K562 (cell line): Measurements from ENCODE around the gene SHC1. TPM values are rescaled to one million over a fixed set of nuclear protein-coding genes. Genes with fewer than 3 reads are reported as not detected.

Source experiments
- CBX1 ChIP-seq: sonication (generic); IDR thresholded peaks from 2 replicates; pipeline ENCODE4 v1.6.1; 2016; ENCODE audit warnings: antibody characterized with exemption, low read depth, mild to moderate bottlenecking
- CBX2 ChIP-seq: fragments of 200-600 bp; sonication (generic); IDR thresholded peaks from one replicate; pipeline ENCODE4 v1.6.1; 2012; ENCODE audit warnings: mild to moderate bottlenecking, low read length, inconsistent platforms; ENCODE audit not compliant: insufficient read depth, poor library complexity, severe bottlenecking
- CC2D1A ChIP-seq: fragments of 450-650 bp; IDR thresholded peaks from 2 replicates; pipeline ENCODE4 v1.6.1; 2017; ENCODE audit warnings: mild to moderate bottlenecking
- DMBX1 ChIP-seq: fragments of 250-450 bp; sonication (Bioruptor Pico); IDR thresholded peaks from 2 replicates; pipeline ENCODE4 v1.8.0; 2022; ENCODE audit warnings: inconsistent platforms, mild to moderate bottlenecking, moderate library complexity, borderline replicate concordance
- DPF2 ChIP-seq: fragments of 450-650 bp; IDR thresholded peaks from 2 replicates; pipeline ENCODE4 v1.6.1; 2016
- ELF4 ChIP-seq: fragments of 450-650 bp; formaldehyde crosslinking; IDR thresholded peaks from 2 replicates; pipeline ENCODE4 v1.4.0; 2022; ENCODE audit warnings: missing genetic modification characterization
- ETS2 ChIP-seq: IDR thresholded peaks from 2 replicates; pipeline ENCODE4 v1.6.1; 2016; ENCODE audit warnings: borderline replicate concordance, missing genetic modification characterization, mild to moderate bottlenecking, moderate library complexity, missing compliant biosample characterization; ENCODE audit not compliant: poor library complexity, severe bottlenecking
- EZH2 ChIP-seq: IDR thresholded peaks from 2 replicates; pipeline ENCODE4 v1.6.1; 2012; ENCODE audit warnings: low read depth, mild to moderate bottlenecking, inconsistent platforms, low read length, borderline replicate concordance
- FOXA3 ChIP-seq, 2 experiments: fragments of 450-650 bp in 1 of 2; sonication (generic) in 1 of 2; formaldehyde crosslinking; IDR thresholded peaks in 1 of 2; conservative IDR thresholded peaks in 1 of 2; 2 replicates each; pipeline versions ENCODE4 v1.4.0 to v1.8.0; 2020 to 2022; ENCODE audit warnings: mild to moderate bottlenecking in 2 of 2, missing genetic modification reagents in 1 of 2
- HSF4 ChIP-seq: fragments of 250-450 bp; sonication (Bioruptor Pico); IDR thresholded peaks from 2 replicates; pipeline ENCODE4 v2.1.2; 2022; ENCODE audit warnings: mild to moderate bottlenecking, moderate library complexity, borderline replicate concordance
- MYC ChIP-seq, 2 experiments: fragments of 250-450 bp in 1 of 2; sonication (Bioruptor Pico) in 1 of 2; IDR thresholded peaks; 2 replicates each; pipeline versions ENCODE4 v1.5.1 to v1.6.1; 2012 to 2021; ENCODE audit warnings: low read depth in 2 of 2, borderline replicate concordance in 1 of 2, improper control_type of control experiment in 1 of 2, low read length in 1 of 2, mild to moderate bottlenecking in 1 of 2, moderate library complexity in 1 of 2
- POLR3G ChIP-seq: IDR thresholded peaks from 2 replicates; pipeline ENCODE4 v1.6.1; 2011; ENCODE audit not compliant: insufficient read length, insufficient replicate concordance; ENCODE audit errors: extremely low read depth
- PTTG1 ChIP-seq: fragments of 450-650 bp; IDR thresholded peaks from 2 replicates; pipeline ENCODE4 v1.6.1; 2016; ENCODE audit warnings: low read depth, mild to moderate bottlenecking, missing genetic modification characterization, missing compliant biosample characterization
- TCF7L2 ChIP-seq: fragments of 150-350 bp; IDR thresholded peaks from 2 replicates; pipeline ENCODE4 v1.6.1; 2016; ENCODE audit warnings: low read depth, mild to moderate bottlenecking, low read length, moderate library complexity
- ZBED1 ChIP-seq: IDR thresholded peaks from 2 replicates; pipeline ENCODE4 v1.6.1; 2014
- ZBTB8A ChIP-seq: fragments of 450-650 bp; IDR thresholded peaks from 2 replicates; pipeline ENCODE4 v1.6.1; 2018; ENCODE audit warnings: mild to moderate bottlenecking, moderate library complexity; ENCODE audit not compliant: partially characterized antibody
- polyA plus RNA-seq, 8 experiments: library from polyadenylated mRNA; depleted of rRNA in 4 of 8; stranded (reverse) in 5 of 8; unstranded in 3 of 8; fragments of >200 nt; fragmentation: Nextera tagmentation in 2 of 8; fragmentation: Illumina TruSeq in 1 of 8; extraction: Ambion mirVana in 2 of 8; extraction: Trizol in 1 of 8; gene quantifications; 2 replicates each; pipeline versions ENCODE4 v1.2.1 to v1.2.3, GENCODE V29; 2011 to 2014; ENCODE audit warnings: inconsistent platforms in 1 of 8, missing spikeins in 1 of 8
- total RNA-seq, 7 experiments: library from RNA; depleted of rRNA in 6 of 7; stranded (reverse); fragments of >200 nt in 6 of 7; fragmentation: Illumina TruSeq in 2 of 7; extraction: Trizol in 2 of 7; gene quantifications; 2 replicates each; pipeline versions ENCODE4 v1.2.1 to v1.2.3, GENCODE V29; 2011 to 2021; ENCODE audit warnings: low replicate concordance in 1 of 7
- TF ChIP-seq, protein P1 (sequence below): IDR thresholded peaks from 2 replicates; pipeline ENCODE4 v1.6.1; 2011; ENCODE audit not compliant: insufficient read length; ENCODE audit errors: extremely low read depth
- TF ChIP-seq, protein P2 (sequence below): fragments of 250-450 bp; sonication (Bioruptor Pico); IDR thresholded peaks from 2 replicates; pipeline ENCODE4 v1.8.0; 2022; ENCODE audit warnings: moderate library complexity, mild to moderate bottlenecking, inconsistent platforms
- TF ChIP-seq, protein P3 (sequence below): fragments of 250-450 bp; sonication (Bioruptor Pico); IDR thresholded peaks from 2 replicates; pipeline ENCODE4 v1.4.0; 2020; ENCODE audit warnings: mild to moderate bottlenecking, moderate library complexity, borderline replicate concordance
- TF ChIP-seq, protein P4 (sequence below): fragments of 450-650 bp; IDR thresholded peaks from 2 replicates; pipeline ENCODE4 v1.6.1; 2014; ENCODE audit warnings: low read depth, mild to moderate bottlenecking, moderate library complexity, borderline replicate concordance
- TF ChIP-seq, protein P5 (sequence below): fragments of 450-650 bp; formaldehyde crosslinking; IDR thresholded peaks from 2 replicates; pipeline ENCODE4 v1.4.0; 2020; ENCODE audit warnings: mild to moderate bottlenecking, moderate library complexity

Gene SHC1
- total and polyA plus RNA-seq, 9 of the 15 experiments (the other 6 are each of a cell fraction or from before 2014, with no cell fraction given): 4.1 to 113 (median 51.9) TPM

DNA sequence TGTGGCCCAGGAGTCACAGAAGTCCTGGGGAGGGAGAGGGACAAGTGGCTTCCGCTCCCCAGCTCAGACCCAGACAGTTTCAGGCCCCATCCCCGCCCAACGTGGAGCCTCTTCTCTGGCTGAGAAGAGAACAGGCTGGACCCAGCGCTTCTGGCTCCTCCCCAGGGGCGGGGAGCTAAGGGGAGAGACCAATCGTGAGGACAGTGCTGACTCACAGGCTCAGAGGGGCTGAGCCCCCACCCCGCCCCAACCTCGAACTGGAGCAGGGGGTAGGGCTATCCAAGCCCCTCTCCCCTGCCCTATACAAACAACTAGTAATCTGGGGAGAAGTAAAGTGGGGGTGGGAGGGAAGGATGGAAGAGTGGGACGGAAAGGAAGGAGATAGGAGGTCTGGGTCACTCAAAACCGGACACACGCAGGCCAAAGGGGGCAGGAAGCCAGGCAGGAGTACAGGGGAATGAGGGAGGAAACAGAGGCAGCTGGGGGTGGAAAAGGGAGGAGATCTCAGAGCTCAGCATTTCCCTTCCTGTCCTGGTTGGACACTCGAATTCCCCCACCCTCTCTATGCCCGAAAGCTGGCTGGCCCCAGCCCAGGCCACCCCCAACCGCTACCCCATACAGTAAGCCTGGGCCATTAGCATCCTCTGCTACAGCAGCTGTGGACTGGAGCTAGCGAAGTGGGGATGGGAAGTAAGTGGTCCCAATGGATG is at the start of gene SHC1 (continued):
- TF ChIP-seq, protein P1, sequence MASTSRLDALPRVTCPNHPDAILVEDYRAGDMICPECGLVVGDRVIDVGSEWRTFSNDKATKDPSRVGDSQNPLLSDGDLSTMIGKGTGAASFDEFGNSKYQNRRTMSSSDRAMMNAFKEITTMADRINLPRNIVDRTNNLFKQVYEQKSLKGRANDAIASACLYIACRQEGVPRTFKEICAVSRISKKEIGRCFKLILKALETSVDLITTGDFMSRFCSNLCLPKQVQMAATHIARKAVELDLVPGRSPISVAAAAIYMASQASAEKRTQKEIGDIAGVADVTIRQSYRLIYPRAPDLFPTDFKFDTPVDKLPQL: peak; percentile 31
- TF ChIP-seq, protein P2, sequence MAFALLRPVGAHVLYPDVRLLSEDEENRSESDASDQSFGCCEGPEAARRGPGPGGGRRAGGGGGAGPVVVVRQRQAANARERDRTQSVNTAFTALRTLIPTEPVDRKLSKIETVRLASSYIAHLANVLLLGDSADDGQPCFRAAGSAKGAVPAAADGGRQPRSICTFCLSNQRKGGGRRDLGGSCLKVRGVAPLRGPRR (CRISPR knock-in tag): no peak
- no peak for TF ChIP-seq TCF7L2
- TF ChIP-seq ETS2 (tag): no peak
- TF ChIP-seq PTTG1 (tag): no peak
- TF ChIP-seq, protein P3, sequence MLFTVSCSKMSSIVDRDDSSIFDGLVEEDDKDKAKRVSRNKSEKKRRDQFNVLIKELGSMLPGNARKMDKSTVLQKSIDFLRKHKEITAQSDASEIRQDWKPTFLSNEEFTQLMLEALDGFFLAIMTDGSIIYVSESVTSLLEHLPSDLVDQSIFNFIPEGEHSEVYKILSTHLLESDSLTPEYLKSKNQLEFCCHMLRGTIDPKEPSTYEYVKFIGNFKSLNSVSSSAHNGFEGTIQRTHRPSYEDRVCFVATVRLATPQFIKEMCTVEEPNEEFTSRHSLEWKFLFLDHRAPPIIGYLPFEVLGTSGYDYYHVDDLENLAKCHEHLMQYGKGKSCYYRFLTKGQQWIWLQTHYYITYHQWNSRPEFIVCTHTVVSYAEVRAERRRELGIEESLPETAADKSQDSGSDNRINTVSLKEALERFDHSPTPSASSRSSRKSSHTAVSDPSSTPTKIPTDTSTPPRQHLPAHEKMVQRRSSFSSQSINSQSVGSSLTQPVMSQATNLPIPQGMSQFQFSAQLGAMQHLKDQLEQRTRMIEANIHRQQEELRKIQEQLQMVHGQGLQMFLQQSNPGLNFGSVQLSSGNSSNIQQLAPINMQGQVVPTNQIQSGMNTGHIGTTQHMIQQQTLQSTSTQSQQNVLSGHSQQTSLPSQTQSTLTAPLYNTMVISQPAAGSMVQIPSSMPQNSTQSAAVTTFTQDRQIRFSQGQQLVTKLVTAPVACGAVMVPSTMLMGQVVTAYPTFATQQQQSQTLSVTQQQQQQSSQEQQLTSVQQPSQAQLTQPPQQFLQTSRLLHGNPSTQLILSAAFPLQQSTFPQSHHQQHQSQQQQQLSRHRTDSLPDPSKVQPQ (CRISPR knock-in tag): no peak
- TF ChIP-seq, protein P4, sequence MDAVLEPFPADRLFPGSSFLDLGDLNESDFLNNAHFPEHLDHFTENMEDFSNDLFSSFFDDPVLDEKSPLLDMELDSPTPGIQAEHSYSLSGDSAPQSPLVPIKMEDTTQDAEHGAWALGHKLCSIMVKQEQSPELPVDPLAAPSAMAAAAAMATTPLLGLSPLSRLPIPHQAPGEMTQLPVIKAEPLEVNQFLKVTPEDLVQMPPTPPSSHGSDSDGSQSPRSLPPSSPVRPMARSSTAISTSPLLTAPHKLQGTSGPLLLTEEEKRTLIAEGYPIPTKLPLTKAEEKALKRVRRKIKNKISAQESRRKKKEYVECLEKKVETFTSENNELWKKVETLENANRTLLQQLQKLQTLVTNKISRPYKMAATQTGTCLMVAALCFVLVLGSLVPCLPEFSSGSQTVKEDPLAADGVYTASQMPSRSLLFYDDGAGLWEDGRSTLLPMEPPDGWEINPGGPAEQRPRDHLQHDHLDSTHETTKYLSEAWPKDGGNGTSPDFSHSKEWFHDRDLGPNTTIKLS: no peak
- TF ChIP-seq MYC (IDR thresholded peaks at IDR 0.05; ENCODE audit: low read depth, low read length): peak; percentile 63; the same call in 1 of the 2 replicates
- TF ChIP-seq MYC (CRISPR knock-in tag; IDR thresholded peaks at IDR 0.05; ENCODE audit: borderline replicate concordance, low read depth): no peak
- TF ChIP-seq CBX1: no peak; the same call in 1 of the 2 replicates
- TF ChIP-seq CC2D1A: no peak
- TF ChIP-seq POLR3G: no peak
- no peak for TF ChIP-seq EZH2
- no peak for TF ChIP-seq ELF4 (CRISPR knock-in tag)
- TF ChIP-seq FOXA3 (CRISPR knock-in tag; conservative IDR thresholded peaks at IDR 0.05 in 1 of 2, IDR thresholded peaks at IDR 0.05 in 1 of 2): no peak
- no peak for TF ChIP-seq CBX2
- TF ChIP-seq ZBTB8A: no peak
- no peak for TF ChIP-seq HSF4 (CRISPR knock-in tag)
- peak; percentile 84 for TF ChIP-seq DPF2
- TF ChIP-seq, protein P5, sequence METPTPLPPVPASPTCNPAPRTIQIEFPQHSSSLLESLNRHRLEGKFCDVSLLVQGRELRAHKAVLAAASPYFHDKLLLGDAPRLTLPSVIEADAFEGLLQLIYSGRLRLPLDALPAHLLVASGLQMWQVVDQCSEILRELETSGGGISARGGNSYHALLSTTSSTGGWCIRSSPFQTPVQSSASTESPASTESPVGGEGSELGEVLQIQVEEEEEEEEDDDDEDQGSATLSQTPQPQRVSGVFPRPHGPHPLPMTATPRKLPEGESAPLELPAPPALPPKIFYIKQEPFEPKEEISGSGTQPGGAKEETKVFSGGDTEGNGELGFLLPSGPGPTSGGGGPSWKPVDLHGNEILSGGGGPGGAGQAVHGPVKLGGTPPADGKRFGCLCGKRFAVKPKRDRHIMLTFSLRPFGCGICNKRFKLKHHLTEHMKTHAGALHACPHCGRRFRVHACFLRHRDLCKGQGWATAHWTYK (CRISPR knock-in tag): no peak
- no peak for TF ChIP-seq DMBX1
- no peak for TF ChIP-seq ZBED1
